GM21786 (cell line): ENCODE data around the gene TLR6.

Experiments used
- ATAC-seq: cut with Tn5 transposase; IDR thresholded peaks from one replicate; pipeline ENCODE4 v1.9.1; 2021; ENCODE audit not compliant: unreplicated experiment

The TLR6 gene

GRCh38 chr4:38868059-38868960 is 11.7 kb upstream of the TLR6 start:
- peak; percentile 7 for ATAC-seq

- peak; percentile 89 for ATAC-seq
These were observed 11.0 kb upstream of the TLR6 start, which contains the start of gene FAM114A1 for GRCh38 chr4:38867478-38868058. FAM114A1 (plus strand) TSS chr4:38867806; CDS start chr4:38878079, 10,273 bp downstream.

- peak; percentile 14 for ATAC-seq
These were observed 10.4 kb upstream of the TLR6 start for GRCh38 chr4:38866973-38867477.

GRCh38 chr4:38865445-38865844 is 8.8 kb upstream of the TLR6 start:
- no peak for ATAC-seq

- no peak for ATAC-seq
These were observed 5.2 kb upstream of the TLR6 start for GRCh38 chr4:38861791-38862190.

GRCh38 chr4:38860788-38861424 is 4.3 kb upstream of the TLR6 start:
- peak; percentile 37 for ATAC-seq

- ATAC-seq: no peak
These were observed 2.9 kb upstream of the TLR6 start for GRCh38 chr4:38859501-38859900.

- ATAC-seq: no peak
These were observed 1.4 kb upstream of the TLR6 start for GRCh38 chr4:38858097-38858420.

GRCh38 chr4:38857354-38858096 is 908 bp upstream of the TLR6 start:
- peak; percentile 69 for ATAC-seq

- ATAC-seq: no peak
These were observed 571 bp downstream of the TLR6 start for GRCh38 chr4:38856046-38856445.

- ATAC-seq: no peak
These were observed 1.2 kb downstream of the TLR6 start for GRCh38 chr4:38855466-38855865.

- ATAC-seq: no peak
These were observed 10.6 kb downstream of the TLR6 start for GRCh38 chr4:38846015-38846414.

GRCh38 chr4:38842994-38843393 is 13.6 kb downstream of the TLR6 start:
- no peak for ATAC-seq

GRCh38 chr4:38837849-38838248 is 18.8 kb downstream of the TLR6 start:
- no peak for ATAC-seq

GRCh38 chr4:38837334-38837733 is 19.3 kb downstream of the TLR6 start:
- no peak for ATAC-seq

GRCh38 chr4:38834570-38834969 is 22.0 kb downstream of the TLR6 start:
- no peak for ATAC-seq

GRCh38 chr4:38832624-38833528 is 23.7 kb downstream of the TLR6 start:
- no peak for ATAC-seq

- no peak for ATAC-seq
These were observed 24.4 kb downstream of the TLR6 start for GRCh38 chr4:38832206-38832605.

- no peak for ATAC-seq
These were observed 25.0 kb downstream of the TLR6 start for GRCh38 chr4:38831653-38832052.

GRCh38 chr4:38829237-38829636 is 27.4 kb downstream of the TLR6 start:
- ATAC-seq: no peak
